HG03095 (cell line): ENCODE results near the gene CXorf49B.
"Not testable (repeated sequence)": the region's sequence is repeated elsewhere in the genome, so short reads cannot be mapped to it uniquely, and the experiment has no call there.

Experiments used
- ATAC-seq: cut with Tn5 transposase; IDR thresholded peaks from one replicate; pipeline ENCODE4 v1.9.1; 2021; ENCODE audit warnings: moderate library complexity; ENCODE audit not compliant: unreplicated experiment

CXorf49B gene

GRCh38 chrX:71763049-71763448, at the start of gene CXorf49B:
Gene CXorf49B (plus strand): TSS chrX:71763349. CDS start chrX:71763424, 75 bp downstream.
- ATAC-seq, result not testable (repeated sequence)

GRCh38 chrX:71714064-71714463, 49.1 kb upstream of the CXorf49B start:
- not testable (repeated sequence) for ATAC-seq

GRCh38 chrX:71715551-71715950, 47.6 kb upstream of the CXorf49B start:
- ATAC-seq, result not testable (repeated sequence)

- not testable (repeated sequence) for ATAC-seq
These were observed 46.8 kb upstream of the CXorf49B start for GRCh38 chrX:71716323-71716722.

- not testable (repeated sequence) for ATAC-seq
These were observed 45.0 kb upstream of the CXorf49B start, which contains the start of gene CXorf49 for GRCh38 chrX:71718185-71718584. Gene CXorf49 (minus strand): TSS chrX:71718285. CDS start chrX:71718151, 134 bp downstream.

GRCh38 chrX:71719195-71719594, 44.0 kb upstream of the CXorf49B start:
- not testable (repeated sequence) for ATAC-seq

- ATAC-seq, result not testable (repeated sequence)
These were observed 42.8 kb upstream of the CXorf49B start for GRCh38 chrX:71720289-71720886.

GRCh38 chrX:71760688-71761281, 2.4 kb upstream of the CXorf49B start:
- ATAC-seq, result not testable (repeated sequence)

GRCh38 chrX:71764832-71765231, 1.7 kb downstream of the CXorf49B start:
- ATAC-seq, result not testable (repeated sequence)

- not testable (repeated sequence) for ATAC-seq
These were observed 2.5 kb downstream of the CXorf49B start for GRCh38 chrX:71765613-71766012.

GRCh38 chrX:71767134-71767533, 4.0 kb downstream of the CXorf49B start:
- ATAC-seq, result not testable (repeated sequence)

- not testable (repeated sequence) for ATAC-seq
These were observed 15.2 kb downstream of the CXorf49B start for GRCh38 chrX:71778322-71778721.

- ATAC-seq, result not testable (repeated sequence)
These were observed 19.2 kb downstream of the CXorf49B start for GRCh38 chrX:71782225-71782949.

GRCh38 chrX:71782950-71783299, 19.8 kb downstream of the CXorf49B start:
- ATAC-seq, result not testable (repeated sequence)

GRCh38 chrX:71783569-71784347, 20.6 kb downstream of the CXorf49B start:
- peak; percentile 55 for ATAC-seq

GRCh38 chrX:71784348-71784983, 21.3 kb downstream of the CXorf49B start:
- ATAC-seq, result peak; percentile 47

GRCh38 chrX:71806450-71806849, 43.3 kb downstream of the CXorf49B start:
- not testable (repeated sequence) for ATAC-seq

- ATAC-seq, result no peak
These were observed 46.7 kb downstream of the CXorf49B start for GRCh38 chrX:71809886-71810285.

GRCh38 chrX:71814123-71814912, 51.2 kb downstream of the CXorf49B start:
- ATAC-seq, result no peak
